Hepatocyte (in vitro differentiated cells): ENCODE measurements around the gene EYA3. TPM values are rescaled to one million over a fixed set of nuclear protein-coding genes. Genes with fewer than 3 reads are reported as not detected.

Experiments
- DNase-seq: peaks from one replicate; pipeline ENCODE4 v3.0.0-alpha.2; 2016; ENCODE audit warnings: low spot score
- H2AFZ ChIP-seq: fragments of 200-600 bp; sonication (generic); 2 replicates; pipeline ENCODE4 v1.6.0; 2016; ENCODE audit warnings: antibody characterized with exemption, mild to moderate bottlenecking
- H3K27ac ChIP-seq: fragments of 200-600 bp; sonication (generic); 2 replicates; pipeline ENCODE4 v1.5.1; 2016; ENCODE audit warnings: mild to moderate bottlenecking
- H3K27me3 ChIP-seq: fragments of 200-600 bp; sonication (generic); 2 replicates; pipeline ENCODE4 v1.6.1; 2016
- H3K36me3 ChIP-seq: fragments of 200-600 bp; sonication (generic); replicated peaks from 2 replicates; pipeline ENCODE4 v1.5.1; 2016; ENCODE audit warnings: low read depth; ENCODE audit not compliant: insufficient read depth
- H3K4me1 ChIP-seq: fragments of 200-600 bp; sonication (generic); 2 replicates; pipeline ENCODE4 v1.5.1; 2016; ENCODE audit warnings: mild to moderate bottlenecking, moderate library complexity; ENCODE audit not compliant: insufficient read depth
- H3K4me2 ChIP-seq: fragments of 200-600 bp; sonication (generic); 2 replicates; pipeline ENCODE4 v1.6.0; 2016
- H3K4me3 ChIP-seq: fragments of 200-600 bp; sonication (generic); 2 replicates; pipeline ENCODE4 v1.5.1; 2016; ENCODE audit warnings: mild to moderate bottlenecking
- H3K79me2 ChIP-seq: fragments of 200-600 bp; sonication (generic); 2 replicates; pipeline ENCODE4 v1.6.0; 2017; ENCODE audit warnings: mild to moderate bottlenecking
- H3K9me2 ChIP-seq: fragments of 200-600 bp; sonication (generic); replicated peaks from 2 replicates; pipeline ENCODE4 v1.6.0; 2017; ENCODE audit warnings: mild to moderate bottlenecking; ENCODE audit not compliant: insufficient read depth
- H3K9me3 ChIP-seq: fragments of 200-600 bp; sonication (generic); 2 replicates; pipeline ENCODE4 v1.5.1; 2016; ENCODE audit warnings: low read depth, mild to moderate bottlenecking
- H4K20me1 ChIP-seq: fragments of 200-600 bp; sonication (generic); 2 replicates; pipeline ENCODE4 v1.6.0; 2016; ENCODE audit warnings: mild to moderate bottlenecking; ENCODE audit not compliant: insufficient read depth, poor library complexity, severe bottlenecking
- CTCF ChIP-seq: fragments of 200-600 bp; sonication (generic); IDR thresholded peaks from 2 replicates; pipeline ENCODE4 v1.5.1; 2016; ENCODE audit warnings: antibody characterized with exemption, mild to moderate bottlenecking; ENCODE audit not compliant: poor library complexity
- EZH2 ChIP-seq: fragments of 200-600 bp; sonication (generic); IDR thresholded peaks from 2 replicates; pipeline ENCODE4 v1.6.1; 2016; ENCODE audit warnings: antibody characterized with exemption, mild to moderate bottlenecking, borderline replicate concordance
- EZH2phosphoT487 ChIP-seq: fragments of 200-600 bp; sonication (generic); IDR thresholded peaks from one replicate; pipeline ENCODE4 v1.6.1; 2018; ENCODE audit warnings: antibody characterized with exemption, mild to moderate bottlenecking, low read depth, moderate library complexity; ENCODE audit not compliant: unreplicated experiment, severe bottlenecking
- WGBS: methylation state at CpG from one replicate; pipeline ENCODE4 v1.1.6; 2016; ENCODE audit warnings: low lambda C conversion rate; ENCODE audit errors: missing lambda C conversion rate; 5-methylcytosine and 5-hydroxymethylcytosine counted together
- polyA plus RNA-seq: library from polyadenylated mRNA; unstranded; fragments of >200 nt; fragmentation: Nextera tagmentation; extraction: Ambion mirVana; gene quantifications from 2 replicates; pipeline ENCODE4 v1.2.1, GENCODE V29; 2016
- total RNA-seq: library from RNA; depleted of rRNA; stranded (reverse); fragments of >200 nt; gene quantifications from 2 replicates; pipeline ENCODE4 v1.2.3, GENCODE V29; 2014

EYA3 gene
- total and polyA plus RNA-seq, 2 experiments from 2014 or later, result 4.2 to 19.9 TPM

- Histone ChIP-seq H2AFZ (peak within 1 kb of the TSS; percentile 86), H3K4me3 (peak within 1 kb of the TSS; percentile 81), H3K9me3 (no peaks in the 10 kb centered on the region), H3K79me2 (peaks cover 26% of the 10 kb centered on the region), H3K4me2 (peak within 1 kb of the TSS; percentile 82), H3K36me3 (no peaks in the 10 kb centered on the region), H3K27ac (peak within 1 kb of the TSS; percentile 94), H4K20me1 (peaks cover 2% of the 10 kb centered on the region), H3K4me1 (peaks cover 15% of the 10 kb centered on the region), H3K27me3 (no peaks in the 10 kb centered on the region), H3K9me2 (no peaks in the 10 kb centered on the region)
- DNase-seq, result peak; percentile 90
- TF ChIP-seq CTCF, result peak; percentile 57
- no peak for TF ChIP-seq EZH2
- 4% methylated on average over 64 of the region's 68 CpGs for WGBS
Observed at GRCh38 chr1:27959792-27960603, 128.4 kb downstream of the EYA3 start, which contains the start of gene XKR8. TSS of gene XKR8 (plus strand) at chr1:27959973. CDS start at chr1:27960070, 97 bp downstream.

GRCh38 chr1:27958513-27958912, 129.9 kb downstream of the EYA3 start:
- no peak overlapping the region for H3K4me2 ChIP-seq

DNA sequence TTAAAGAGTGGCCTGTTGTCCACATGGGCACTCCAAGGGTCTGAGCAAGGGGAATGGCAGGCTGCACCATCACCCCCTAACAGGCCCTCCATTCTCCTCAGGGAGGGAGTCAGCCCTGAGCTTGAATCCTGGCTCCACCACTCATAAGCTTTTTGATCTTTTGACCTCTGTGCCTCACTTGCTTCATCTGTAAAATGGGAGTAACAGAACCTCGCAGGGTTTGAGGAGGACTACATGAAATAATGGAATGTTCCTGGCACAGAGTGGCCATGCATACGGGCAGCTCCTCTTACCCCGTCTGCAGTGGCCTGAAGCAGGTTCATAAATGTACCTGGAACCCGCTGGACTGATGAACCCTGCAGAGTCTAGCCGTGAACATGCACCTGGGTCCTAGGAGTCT, 130.8 kb downstream of the EYA3 start:
- H4K20me1 ChIP-seq, result peaks cover 2% of the 10 kb centered on the region
- no peak overlapping the region for H3K4me2 ChIP-seq
- H3K9me3 ChIP-seq, result no peaks in the 10 kb centered on the region
- no peak for TF ChIP-seq EZH2
- no peak for TF ChIP-seq CTCF
- TF ChIP-seq EZH2phosphoT487, result no peak
- H3K36me3 ChIP-seq, result no peaks in the 10 kb centered on the region
- H3K9me2 ChIP-seq, result no peaks in the 10 kb centered on the region
- peaks cover 15% of the 10 kb centered on the region for H3K4me1 ChIP-seq
- WGBS, result 91% methylated on average over 5 of the region's 5 CpGs
- no peak overlapping the region for H2AFZ ChIP-seq
- H3K4me3 ChIP-seq, result no peak overlapping the region
- H3K27me3 ChIP-seq, result no peaks in the 10 kb centered on the region
- DNase-seq, result no peak
- no peak overlapping the region for H3K27ac ChIP-seq
- H3K79me2 ChIP-seq, result peaks cover 25% of the 10 kb centered on the region

More at GRCh38 chr1:27958513-27958912, 129.9 kb downstream of the EYA3 start:
- Histone ChIP-seq H3K79me2 (peaks cover 26% of the 10 kb centered on the region), H3K9me3 (no peaks in the 10 kb centered on the region), H3K27me3 (no peaks in the 10 kb centered on the region), H4K20me1 (peaks cover 2% of the 10 kb centered on the region), H3K27ac (no peak overlapping the region), H3K9me2 (no peaks in the 10 kb centered on the region), H3K4me3 (no peak overlapping the region), H3K36me3 (no peaks in the 10 kb centered on the region), H2AFZ (no peak overlapping the region), H3K4me1 (peaks cover 15% of the 10 kb centered on the region)
- DNase-seq, result no peak
- TF ChIP-seq EZH2phosphoT487 (no peak), CTCF (no peak), EZH2 (no peak)
- WGBS, result 98% methylated on average over 26 of the region's 26 CpGs
